Naive thymus-derived CD4-positive, alpha-beta T cell (primary cell): ENCODE measurements around the gene SPAG5. TPM values are rescaled to one million over a fixed set of nuclear protein-coding genes. Genes with fewer than 3 reads are reported as not detected.

Experiments
- ATAC-seq: fragments of 150-1000 bp; cut with Tn5 transposase; 2 replicates; pipeline ENCODE4 v1.10.0; 2021; ENCODE audit warnings: mild to moderate bottlenecking, moderate library complexity
- CTCF ChIA-PET: fragments of 350-600 bp; sonication (Branson Sonifier 250); formaldehyde crosslinking; loops from one replicate; lab custom pipeline; 2021; ENCODE audit warnings: antibody characterized with exemption; lab: Charles Lee
- POLR2A ChIA-PET: fragments of 350-600 bp; sonication (Branson Sonifier 250); formaldehyde crosslinking; loops from one replicate; lab custom pipeline; 2021; ENCODE audit warnings: antibody characterized with exemption, inconsistent platforms; lab: Charles Lee
- DNase-seq, 9 donors: peaks; one replicate each; pipeline versions ENCODE4 v3.0.0 to v3.0.0-alpha.2; 2020 to 2022; ENCODE audit warnings: mixed read lengths in 1 of 9
- H3K27ac ChIP-seq: one replicate; pipeline ENCODE4 v1.7.0; 2013; ENCODE audit warnings: mild to moderate bottlenecking, low read depth, low read length, moderate library complexity
- H3K27me3 ChIP-seq, 2 donors: one replicate each; pipeline ENCODE4 v1.7.0; 2013; ENCODE audit warnings: low read length in 2 of 2, mild to moderate bottlenecking in 2 of 2, moderate library complexity in 2 of 2; ENCODE audit not compliant: control insufficient read depth in 2 of 2, insufficient read depth in 2 of 2
- H3K36me3 ChIP-seq, 3 experiments: 1 replicate in 2 of 3; 2 replicates in 1 of 3; pipeline ENCODE4 v1.7.0; 2013; ENCODE audit warnings: low read length in 3 of 3, mild to moderate bottlenecking in 3 of 3, moderate library complexity in 1 of 3; ENCODE audit not compliant: insufficient read depth in 3 of 3, control insufficient read depth in 2 of 3
- H3K4me1 ChIP-seq, 2 donors: one replicate each; pipeline ENCODE4 v1.7.0; 2013; ENCODE audit warnings: low read length in 2 of 2, mild to moderate bottlenecking in 2 of 2, moderate library complexity in 1 of 2; ENCODE audit not compliant: control insufficient read depth in 2 of 2, insufficient read depth in 2 of 2
- H3K4me3 ChIP-seq: 2 replicates; pipeline ENCODE4 v1.7.0; 2013; ENCODE audit warnings: mild to moderate bottlenecking, low read length
- H3K9me3 ChIP-seq, 3 experiments: 1 replicate in 2 of 3; 2 replicates in 1 of 3; pipeline ENCODE4 v1.7.0; 2013; ENCODE audit warnings: low read length in 3 of 3; ENCODE audit not compliant: control insufficient read depth in 2 of 3
- H3K27ac Mint-ChIP-seq, 9 donors: one replicate each; pipeline ENCODE4 v1.8.0; 2020 to 2022; ENCODE audit warnings: mixed read lengths in 9 of 9, mild to moderate bottlenecking in 8 of 9, moderate library complexity in 5 of 9, inconsistent platforms in 2 of 9
- H3K27me3 Mint-ChIP-seq, 5 donors: one replicate each; pipeline ENCODE4 v1.8.0; 2021 to 2022; ENCODE audit warnings: mixed read lengths in 5 of 5, mild to moderate bottlenecking in 1 of 5
- H3K36me3 Mint-ChIP-seq, 5 donors: one replicate each; pipeline ENCODE4 v1.8.0; 2020 to 2022; ENCODE audit warnings: mixed read lengths in 5 of 5, mild to moderate bottlenecking in 3 of 5, inconsistent platforms in 1 of 5
- H3K4me1 Mint-ChIP-seq, 7 donors: one replicate each; pipeline ENCODE4 v1.8.0; 2020 to 2022; ENCODE audit warnings: mixed read lengths in 7 of 7, mild to moderate bottlenecking in 3 of 7, inconsistent platforms in 1 of 7
- H3K4me3 Mint-ChIP-seq, 10 donors: one replicate each; pipeline ENCODE4 v1.8.0; 2020 to 2022; ENCODE audit warnings: mild to moderate bottlenecking in 10 of 10, mixed read lengths in 10 of 10, moderate library complexity in 6 of 10, inconsistent platforms in 2 of 10
- H3K9me3 Mint-ChIP-seq, 11 donors: one replicate each; pipeline ENCODE4 v1.8.0; 2020 to 2022; ENCODE audit warnings: mixed read lengths in 11 of 11, mild to moderate bottlenecking in 4 of 11, inconsistent platforms in 1 of 11, moderate library complexity in 1 of 11
- intact Hi-C, 2 donors: fragments of 100-400 bp; cut with micrococcal nuclease; formaldehyde crosslinking; loops; one replicate each; pipeline ENCODE4 v1.15.1; 2023
- polyA plus RNA-seq, 2 donors: library from polyadenylated mRNA; unstranded; fragments of 300-500 nt; fragmentation: Illumina TruSeq; gene quantifications; one replicate each; pipeline ENCODE4 v1.2.3, GENCODE V29; 2021
- total RNA-seq, 6 experiments: library from RNA in 5 of 6; stranded (reverse) in 5 of 6; gene quantifications; 1 replicate in 5 of 6; 2 replicates in 1 of 6; pipeline ENCODE4 v1.2.3 and lab custom pipeline; 2021 to 2026

Gene SPAG5
- total and polyA plus RNA-seq, 7 experiments from 2014 or later: 1.6 to 95.3 (median 11.8) TPM

DNA sequence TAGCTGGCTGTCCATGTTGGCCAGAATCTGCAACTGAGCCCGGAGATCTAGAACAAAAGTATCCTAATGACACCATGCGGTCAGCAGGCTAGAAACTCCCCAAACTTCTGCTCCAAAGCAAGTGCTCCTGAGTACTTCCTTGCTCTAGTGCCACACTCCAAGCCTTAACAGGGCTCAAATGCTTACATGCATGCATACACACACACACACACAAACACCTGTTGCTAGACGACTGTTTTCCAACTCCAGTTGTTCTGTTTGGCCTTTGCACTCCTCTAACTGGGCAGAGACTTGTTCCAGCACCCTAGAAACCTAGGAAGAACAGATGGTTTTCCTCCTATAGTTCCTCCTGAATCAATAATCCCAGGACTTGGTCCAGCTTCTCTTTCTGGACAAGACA, 14.4 kb downstream of the SPAG5 start:
- Mint-ChIP-seq H3K27ac (no peak overlapping the region), H3K4me3 (no peak overlapping the region), H3K9me3 (no peaks in the 10 kb centered on the region), H3K27me3 (no peaks in the 10 kb centered on the region), H3K36me3 (peaks cover 7 to 25% (median 13%) of the 10 kb centered on the region in 5 donors), H3K4me1 (peaks cover 0 to 20% (median 3%) of the 10 kb centered on the region in 7 donors)
- ChIA-PET POLR2A (interaction anchor here (0.6 to 1.4 kb wide), 3 partner anchors 7 to 234 kb away, joined by 3 read pairs; partner anchors contain the start of gene ALDOC), CTCF (no interaction called here)
- H3K4me3 ChIP-seq: no peak overlapping the region
- H3K27ac ChIP-seq: no peak overlapping the region
- intact Hi-C loops: no loop called here
- H3K27me3 ChIP-seq: no peaks in the 10 kb centered on the region
- no peaks in the 10 kb centered on the region for H3K4me1 ChIP-seq
- DNase-seq: no peak
- no peak for ATAC-seq
- peaks cover 0 to 23% (median 5%) of the 10 kb centered on the region in 3 experiments for H3K36me3 ChIP-seq
- H3K9me3 ChIP-seq: no peaks in the 10 kb centered on the region

- no peaks in the 10 kb centered on the region for H3K4me1 ChIP-seq
- H3K27ac ChIP-seq: no peak overlapping the region
- ATAC-seq: no peak
- H3K4me3 ChIP-seq: no peak overlapping the region
- no peaks in the 10 kb centered on the region for H3K9me3 Mint-ChIP-seq
- H3K9me3 ChIP-seq: no peaks in the 10 kb centered on the region
- H3K4me3 Mint-ChIP-seq: no peak overlapping the region
- intact Hi-C loops: no loop called here
- peaks cover 0 to 23% (median 5%) of the 10 kb centered on the region in 3 experiments for H3K36me3 ChIP-seq
- H3K27me3 Mint-ChIP-seq: no peaks in the 10 kb centered on the region
- POLR2A ChIA-PET: interaction anchor here (0.7 kb wide), 1 partner anchor 19 kb away, joined by 3 read pairs; no protein-coding TSS in a partner anchor
- H3K4me1 Mint-ChIP-seq: peaks cover 0 to 24% (median 3%) of the 10 kb centered on the region in 7 donors
- peaks cover 4 to 22% (median 13%) of the 10 kb centered on the region in 5 donors for H3K36me3 Mint-ChIP-seq
- no peak overlapping the region for H3K27ac Mint-ChIP-seq
- no peaks in the 10 kb centered on the region for H3K27me3 ChIP-seq
- CTCF ChIA-PET: no interaction called here
- DNase-seq: no peak
Observed at GRCh38 chr17:28582513-28582912, 16.3 kb downstream of the SPAG5 start.

DNA sequence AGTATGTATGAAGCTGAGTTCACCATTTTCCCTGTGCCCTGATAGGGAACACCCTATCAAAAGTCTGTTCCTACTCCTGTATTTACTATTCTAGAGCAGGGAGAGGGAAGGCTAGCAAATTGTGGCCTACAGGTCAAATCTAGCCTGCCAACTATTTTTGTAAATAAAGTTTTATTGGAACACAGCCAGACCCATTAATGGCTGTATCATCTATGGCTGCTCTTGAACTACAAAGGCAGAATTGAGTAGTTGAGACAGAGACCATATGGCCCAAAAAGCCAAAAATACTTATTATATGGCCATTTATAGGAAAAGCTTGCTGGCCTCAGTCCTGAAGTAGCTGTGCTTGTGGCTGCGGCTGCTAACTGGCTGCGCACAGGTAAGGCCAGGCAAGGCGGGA, 17.9 kb downstream of the SPAG5 start:
- CTCF ChIA-PET: no interaction called here
- Histone ChIP-seq H3K36me3 (peaks cover 0 to 20% (median 5%) of the 10 kb centered on the region in 3 experiments), H3K27me3 (no peaks in the 10 kb centered on the region), H3K9me3 (no peaks in the 10 kb centered on the region), H3K27ac (no peak overlapping the region), H3K4me1 (peaks cover 4 to 6% of the 10 kb centered on the region in 2 donors), H3K4me3 (no peak overlapping the region)
- POLR2A ChIA-PET: interaction anchor here (1.1 to 12.2 kb wide), 2 partner anchors 10 to 16 kb away, joined by 4 to 172 read pairs; partner anchors contain the start of genes PIGS and SPAG5
- H3K36me3 Mint-ChIP-seq: peaks cover 4 to 29% (median 13%) of the 10 kb centered on the region in 5 donors
- intact Hi-C loops: no loop called here
- H3K27ac Mint-ChIP-seq: peak overlapping the region in 3 of 9 donors; percentile 4 to 29 (median 26)
- no peaks in the 10 kb centered on the region for H3K9me3 Mint-ChIP-seq
- ATAC-seq (no peak), DNase-seq (no peak)
- peaks cover 6 to 35% (median 14%) of the 10 kb centered on the region in 7 donors for H3K4me1 Mint-ChIP-seq
- H3K4me3 Mint-ChIP-seq: no peak overlapping the region
- H3K27me3 Mint-ChIP-seq: no peaks in the 10 kb centered on the region

DNA sequence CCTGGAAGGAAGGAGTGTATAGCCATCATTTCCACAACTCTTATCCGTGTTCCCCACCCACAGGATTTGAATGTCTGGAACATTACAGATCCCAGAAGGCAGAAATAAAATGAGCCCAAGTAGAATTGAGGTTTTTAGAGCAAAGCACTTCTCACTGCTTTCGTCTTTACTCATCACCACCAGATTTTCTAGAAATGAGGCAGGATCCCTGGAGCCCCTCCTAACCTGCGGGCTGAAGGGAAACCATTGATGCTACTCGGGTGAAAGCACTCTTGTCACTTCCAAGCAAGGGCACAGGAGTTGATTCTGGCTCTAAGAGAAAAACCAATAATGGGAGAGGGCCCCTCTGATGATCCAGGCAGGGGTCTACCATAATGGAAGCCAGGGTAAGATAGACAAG, 19.3 kb downstream of the SPAG5 start:
- Mint-ChIP-seq H3K9me3 (no peaks in the 10 kb centered on the region), H3K27me3 (no peaks in the 10 kb centered on the region), H3K36me3 (peaks cover 0 to 31% (median 6%) of the 10 kb centered on the region in 5 donors), H3K4me1 (peaks cover 8 to 48% (median 20%) of the 10 kb centered on the region in 7 donors), H3K27ac (peak overlapping the region in 1 of 9 donors; percentile 76), H3K4me3 (peak overlapping the region in 1 of 10 donors; percentile 37)
- H3K4me1 ChIP-seq: peaks cover 12 to 14% of the 10 kb centered on the region in 2 donors
- ChIA-PET CTCF (no interaction called here), POLR2A (interaction anchor here (12.2 kb wide), 1 partner anchor 17 kb away, joined by 172 read pairs; the partner anchor contains the start of gene SPAG5)
- H3K27ac ChIP-seq: no peak overlapping the region
- H3K27me3 ChIP-seq: no peaks in the 10 kb centered on the region
- intact Hi-C loops: loop anchor here (1.0 to 10.0 kb wide), 5 partner anchors 8 to 205 kb away; partner anchors contain the start of genes BLTP2 (in 1 of the 2), PIGS (in 1 of the 2), RSKR (in 1 of the 2) and SARM1 (in 1 of the 2)
- ATAC-seq (no peak), DNase-seq (no peak)
- peaks cover 0 to 7% (median 1%) of the 10 kb centered on the region in 3 experiments for H3K36me3 ChIP-seq
- H3K4me3 ChIP-seq: no peak overlapping the region
- no peaks in the 10 kb centered on the region for H3K9me3 ChIP-seq

DNA sequence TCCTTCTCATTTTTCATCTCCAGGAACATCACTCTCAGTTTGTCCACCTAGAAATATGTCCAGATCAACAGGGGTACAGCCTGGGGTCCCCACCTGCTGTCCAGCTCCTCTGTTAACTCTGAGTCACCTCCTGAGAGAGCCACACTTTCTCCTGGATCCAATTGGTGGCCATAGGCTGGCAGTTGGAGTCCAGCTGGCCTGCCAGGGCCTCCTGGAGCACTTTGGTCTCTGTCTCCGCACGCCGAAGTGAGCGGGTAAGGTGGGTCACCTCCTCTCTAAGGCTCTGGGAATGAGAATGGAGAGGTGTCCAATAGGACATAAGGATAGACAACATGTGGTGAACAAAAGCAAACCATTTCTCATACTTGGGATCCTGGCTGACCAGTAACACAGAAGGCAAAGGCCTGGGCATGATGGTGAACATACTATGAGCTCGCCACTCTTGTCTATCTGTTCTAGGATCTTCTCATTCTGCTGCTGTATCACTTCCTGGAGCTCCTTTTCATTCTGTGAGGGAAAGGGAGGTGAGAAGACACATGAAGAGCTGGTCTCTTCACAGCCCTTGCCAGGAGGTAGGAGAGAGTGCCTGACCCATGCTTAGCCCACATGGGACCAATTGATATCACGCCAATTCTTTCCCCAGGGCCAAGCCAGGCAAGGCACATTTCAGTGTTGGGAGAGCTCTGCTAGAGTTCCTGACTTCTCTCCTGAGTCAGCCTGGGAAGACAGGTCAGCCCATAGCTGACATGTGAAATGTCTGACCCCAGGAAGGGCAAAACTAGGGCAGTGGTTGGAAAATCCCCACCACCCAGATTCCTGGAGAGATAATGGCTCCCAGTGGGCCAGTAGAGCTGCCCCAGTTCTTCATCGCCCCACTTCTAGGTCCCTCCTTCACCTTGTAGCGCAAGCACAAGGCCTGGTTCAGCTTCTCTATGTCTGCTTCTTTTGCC, 20.3 kb downstream of the SPAG5 start:
- ChIA-PET CTCF (interaction anchor here (0.8 kb wide), 1 partner anchor 35 kb away, joined by 3 read pairs; no protein-coding TSS in a partner anchor), POLR2A (interaction anchor here (0.6 to 12.2 kb wide), 5 partner anchors 11 to 41 kb away, joined by 3 to 172 read pairs (median 3); partner anchors contain the start of gene SPAG5)
- Mint-ChIP-seq H3K9me3 (no peaks in the 10 kb centered on the region), H3K4me1 (peaks cover 8 to 56% (median 23%) of the 10 kb centered on the region in 7 donors), H3K27ac (peak overlapping the region in 3 of 9 donors; percentile 27 to 76 (median 43)), H3K27me3 (no peaks in the 10 kb centered on the region), H3K4me3 (peak overlapping the region in 1 of 10 donors; percentile 37), H3K36me3 (peaks cover 0 to 30% (median 0%) of the 10 kb centered on the region in 5 donors)
- Histone ChIP-seq H3K4me3 (no peak overlapping the region), H3K27ac (no peak overlapping the region), H3K36me3 (peaks cover 0 to 8% (median 0%) of the 10 kb centered on the region in 3 experiments), H3K27me3 (no peaks in the 10 kb centered on the region), H3K9me3 (no peaks in the 10 kb centered on the region), H3K4me1 (peaks cover 12 to 14% of the 10 kb centered on the region in 2 donors)
- ATAC-seq (no peak), DNase-seq (no peak)
- intact Hi-C loops: loop anchor here (1.0 to 10.0 kb wide), 5 partner anchors 7 to 204 kb away; partner anchors contain the start of genes BLTP2 (in 1 of the 2), PIGS (in 1 of the 2), RSKR (in 1 of the 2) and SARM1 (in 1 of the 2)

DNA sequence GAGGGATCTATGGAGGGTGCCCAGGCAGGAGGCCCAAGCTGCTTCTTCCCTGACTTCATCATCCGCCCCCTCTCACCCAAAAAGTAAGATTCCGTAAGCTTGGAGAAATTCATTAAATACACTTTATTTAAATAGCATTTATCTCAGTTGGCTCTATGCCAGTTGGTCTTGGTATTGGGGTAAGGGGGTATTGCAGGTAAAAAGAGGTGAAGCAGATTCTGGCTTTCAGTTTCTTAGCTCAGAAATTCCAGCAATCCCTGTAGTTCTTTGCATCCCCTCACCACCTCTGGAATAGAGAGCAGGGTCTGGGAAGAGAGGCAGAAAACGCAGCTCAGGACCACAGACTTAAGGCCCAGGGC, 21.4 kb downstream of the SPAG5 start:
- ChIA-PET CTCF (interaction anchor here (1.1 kb wide), 1 partner anchor 8 kb away, joined by 3 read pairs; no protein-coding TSS in a partner anchor), POLR2A (interaction anchor here (0.9 to 12.2 kb wide), 10 partner anchors 8 to 374 kb away, joined by 3 to 172 read pairs (median 6); partner anchors contain the start of genes PHF12, PROCA1, SDF2 and SPAG5)
- H3K4me3 ChIP-seq: peak overlapping the region; percentile 50
- peaks cover 0 to 6% (median 0%) of the 10 kb centered on the region in 3 experiments for H3K36me3 ChIP-seq
- DNase-seq (no peak), ATAC-seq (no peak)
- Mint-ChIP-seq H3K4me1 (peaks cover 15 to 65% (median 32%) of the 10 kb centered on the region in 7 donors), H3K27ac (peak overlapping the region in 6 of 9 donors; percentile 8 to 94 (median 88)), H3K36me3 (peaks cover 0 to 37% (median 0%) of the 10 kb centered on the region in 5 donors), H3K4me3 (peak overlapping the region in 4 of 10 donors; percentile 83 to 94 (median 86)), H3K9me3 (no peaks in the 10 kb centered on the region), H3K27me3 (no peaks in the 10 kb centered on the region)
- peaks cover 13 to 18% of the 10 kb centered on the region in 2 donors for H3K4me1 ChIP-seq
- intact Hi-C loops: loop anchor here (1.0 to 10.0 kb wide), 5 partner anchors 22 to 203 kb away; partner anchors contain the start of genes BLTP2 (in 1 of the 2), RSKR (in 1 of the 2), SARM1 (in 1 of the 2) and SDF2 (in 1 of the 2)
- H3K27me3 ChIP-seq: no peaks in the 10 kb centered on the region
- no peaks in the 10 kb centered on the region for H3K9me3 ChIP-seq
- peak overlapping the region; percentile 52 for H3K27ac ChIP-seq
